Right lobe of liver (tissue), 4 donors: Measurements from ENCODE around the gene PRKACA.

Experiments
- POLR2A ChIP-seq: fragments of 450-650 bp; IDR thresholded peaks from one replicate; pipeline ENCODE4 v1.6.1; 2017; ENCODE audit warnings: antibody characterized with exemption, mild to moderate bottlenecking
- TF ChIP-seq, protein P1 (sequence below), 4 donors: fragments of 200-600 bp in 3 of 4; fragments of 450-650 bp in 1 of 4; IDR thresholded peaks; one replicate each; pipeline versions ENCODE4 v1.5.1 to v1.8.0; 2016 to 2022; ENCODE audit warnings: antibody characterized with exemption in 4 of 4, mild to moderate bottlenecking in 2 of 4
- donor health status: DM: no; HTN: no; CAD: no.
- donor health status: DM: no; HTN: no; CAD: no.
- donor health status: DM: no; HTN: yes; CAD: no.

DNA sequence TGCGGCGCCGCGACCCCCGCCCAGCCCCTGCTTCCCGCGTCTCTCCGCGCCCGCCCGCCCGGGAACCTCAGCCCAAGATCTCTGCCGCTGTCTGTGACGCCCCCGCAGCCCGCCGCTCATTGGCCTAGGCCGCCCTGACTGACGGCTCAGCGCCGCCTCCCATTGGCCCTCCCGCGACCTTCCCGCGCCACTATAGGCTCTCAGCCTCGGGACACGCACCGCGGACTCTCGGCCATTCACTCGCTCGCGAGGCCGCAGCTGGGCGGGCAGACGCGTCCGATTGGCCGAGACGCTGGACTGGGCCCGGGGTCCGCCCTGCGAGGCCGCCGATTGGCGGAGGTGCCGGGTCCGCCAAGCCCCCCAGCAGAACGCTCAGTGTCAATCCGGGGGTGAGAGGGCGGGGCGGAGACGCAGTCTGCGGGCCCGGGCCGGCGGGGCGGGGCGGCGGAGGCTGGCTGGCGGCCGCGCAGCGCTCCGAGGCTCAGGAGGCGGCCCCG, at the start of gene PRKACA:
- TF ChIP-seq, protein P1, sequence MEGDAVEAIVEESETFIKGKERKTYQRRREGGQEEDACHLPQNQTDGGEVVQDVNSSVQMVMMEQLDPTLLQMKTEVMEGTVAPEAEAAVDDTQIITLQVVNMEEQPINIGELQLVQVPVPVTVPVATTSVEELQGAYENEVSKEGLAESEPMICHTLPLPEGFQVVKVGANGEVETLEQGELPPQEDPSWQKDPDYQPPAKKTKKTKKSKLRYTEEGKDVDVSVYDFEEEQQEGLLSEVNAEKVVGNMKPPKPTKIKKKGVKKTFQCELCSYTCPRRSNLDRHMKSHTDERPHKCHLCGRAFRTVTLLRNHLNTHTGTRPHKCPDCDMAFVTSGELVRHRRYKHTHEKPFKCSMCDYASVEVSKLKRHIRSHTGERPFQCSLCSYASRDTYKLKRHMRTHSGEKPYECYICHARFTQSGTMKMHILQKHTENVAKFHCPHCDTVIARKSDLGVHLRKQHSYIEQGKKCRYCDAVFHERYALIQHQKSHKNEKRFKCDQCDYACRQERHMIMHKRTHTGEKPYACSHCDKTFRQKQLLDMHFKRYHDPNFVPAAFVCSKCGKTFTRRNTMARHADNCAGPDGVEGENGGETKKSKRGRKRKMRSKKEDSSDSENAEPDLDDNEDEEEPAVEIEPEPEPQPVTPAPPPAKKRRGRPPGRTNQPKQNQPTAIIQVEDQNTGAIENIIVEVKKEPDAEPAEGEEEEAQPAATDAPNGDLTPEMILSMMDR (IDR thresholded peaks at IDR 0.05) = no peak
- no peak for TF ChIP-seq POLR2A
